OCI-LY7 (cell line): ENCODE measurements around the gene ZNF512. TPM values are rescaled to one million over a fixed set of nuclear protein-coding genes. Genes with fewer than 3 reads are reported as not detected.
A peak's percentile ranks its signal among the peaks of the same experiment; 100 is the strongest.
"Not testable (repeated sequence)": the region's sequence is repeated elsewhere in the genome, so short reads cannot be mapped to it uniquely, and the experiment has no call there.

ENCODE experiments used
- BruUV-seq: library from RNA; stranded (reverse); fragments of 400-500 nt; replicated peaks from 2 replicates; lab custom pipeline; 2021; lab: Mats Ljungman, UMichigan
- CTCF ChIA-PET: fragments of 300-600 bp; sonication (Branson Sonifier 250); formaldehyde crosslinking; loops from one replicate; lab custom pipeline; 2022; ENCODE audit warnings: antibody characterized with exemption; ENCODE audit not compliant: unreplicated experiment; lab: Charles Lee
- POLR2A ChIA-PET: fragments of 300-600 bp; sonication (Branson Sonifier 250); formaldehyde crosslinking; loops from one replicate; lab custom pipeline; 2022; ENCODE audit warnings: antibody characterized with exemption; lab: Charles Lee
- DNase-seq: peaks from one replicate; pipeline ENCODE4 v3.0.0-alpha.2; 2015; ENCODE audit warnings: low spot score
- H2AFZ ChIP-seq: fragments of 200-600 bp; sonication (generic), shearing (Covaris generic); 2 replicates; pipeline ENCODE4 v1.6.1; 2014; ENCODE audit warnings: mild to moderate bottlenecking, antibody characterized with exemption, low read length, moderate library complexity
- H3K27ac ChIP-seq: fragments of 200-600 bp; sonication (generic); 2 replicates; pipeline ENCODE4 v1.5.1; 2014; ENCODE audit warnings: mixed run types, low read depth, mild to moderate bottlenecking, moderate library complexity, low read length, inconsistent platforms; ENCODE audit not compliant: poor library complexity, severe bottlenecking
- H3K36me3 ChIP-seq: fragments of 200-600 bp; sonication (generic); 2 replicates; pipeline ENCODE4 v1.6.1; 2014; ENCODE audit warnings: mild to moderate bottlenecking, antibody characterized with exemption, low read length, moderate library complexity, mixed read lengths; ENCODE audit not compliant: insufficient read depth
- H3K4me1 ChIP-seq: fragments of 200-600 bp; sonication (generic); 2 replicates; pipeline ENCODE4 v1.5.1; 2014; ENCODE audit warnings: mild to moderate bottlenecking, low read length; ENCODE audit not compliant: insufficient read depth, poor library complexity, severe bottlenecking
- H3K4me2 ChIP-seq: fragments of 200-600 bp; sonication (generic); 2 replicates; pipeline ENCODE4 v1.6.1; 2014; ENCODE audit warnings: mild to moderate bottlenecking, low read length
- H3K4me3 ChIP-seq: fragments of 200-600 bp; sonication (generic); 2 replicates; pipeline ENCODE4 v1.5.1; 2014; ENCODE audit warnings: mild to moderate bottlenecking, low read depth, low read length; ENCODE audit not compliant: poor library complexity, severe bottlenecking
- H3K79me2 ChIP-seq: fragments of 200-600 bp; sonication (generic); 2 replicates; pipeline ENCODE4 v1.6.1; 2016; ENCODE audit warnings: low read depth, mild to moderate bottlenecking, low read length, moderate library complexity, mixed read lengths; ENCODE audit not compliant: insufficient read depth
- H3K9me2 ChIP-seq: fragments of 200-600 bp; sonication (generic); 2 replicates; pipeline ENCODE4 v1.6.1; 2016; ENCODE audit warnings: mild to moderate bottlenecking, low read length, mixed read lengths; ENCODE audit not compliant: insufficient read depth
- H3K9me3 ChIP-seq: fragments of 200-600 bp; sonication (generic); 2 replicates; pipeline ENCODE4 v1.6.1; 2014; ENCODE audit warnings: mild to moderate bottlenecking, mixed run types, low read length, mixed read lengths
- H4K20me1 ChIP-seq: fragments of 200-600 bp; sonication (generic); 2 replicates; pipeline ENCODE4 v1.6.1; 2014; ENCODE audit warnings: mild to moderate bottlenecking, antibody characterized with exemption, low read length, moderate library complexity, mixed read lengths; ENCODE audit not compliant: insufficient read depth
- CTCF ChIP-seq: fragments of 200-600 bp; sonication (generic); conservative IDR thresholded peaks from 2 replicates; pipeline ENCODE4 v1.5.1; 2014; ENCODE audit warnings: mild to moderate bottlenecking, antibody characterized with exemption, low read length, moderate library complexity, mixed read lengths
- EZH2phosphoT487 ChIP-seq: fragments of 200-600 bp; sonication (generic); IDR thresholded peaks from 2 replicates; pipeline ENCODE4 v1.6.1; 2018; ENCODE audit warnings: low read depth, borderline replicate concordance, mild to moderate bottlenecking, mixed run types, antibody characterized with exemption, low read length, moderate library complexity, mixed read lengths
- intact Hi-C: fragments of 100-400 bp; cut with micrococcal nuclease; formaldehyde crosslinking; loops from one replicate; pipeline ENCODE4 v1.10.0; 2022; ENCODE audit not compliant: unreplicated experiment
- total RNA-seq, 2 experiments: library from RNA; depleted of rRNA in 1 of 2; stranded (reverse); fragments of >200 nt in 1 of 2; shearing (Covaris generic) in 1 of 2; gene quantifications; 2 replicates each; pipeline ENCODE4 v1.2.3, GENCODE V29; 2014 to 2022

Gene ZNF512
- total RNA-seq, 2 experiments from 2014 or later: 40.7 to 57.8 TPM

GRCh38 chr2:27627963-27628766, 45.3 kb downstream of the ZNF512 start:
- peaks cover 32% of the 10 kb centered on the region for H3K4me1 ChIP-seq
- POLR2A ChIA-PET: interaction anchor here (0.6 to 1.7 kb wide), 7 partner anchors 14 to 519 kb away, joined by 3 to 5 read pairs (median 4); partner anchors contain the start of genes GTF3C2, SLC4A1AP, SUPT7L and ZNF512
- H3K79me2 ChIP-seq: peaks cover 17% of the 10 kb centered on the region; the same call in 1 of the 2 replicates
- H3K27ac ChIP-seq: peak overlapping the region; percentile 81
- H3K36me3 ChIP-seq: peaks cover 52% of the 10 kb centered on the region
- H3K9me3 ChIP-seq: no peaks in the 10 kb centered on the region
- TF ChIP-seq EZH2phosphoT487 (no peak), CTCF (no peak)
- H4K20me1 ChIP-seq: no peaks in the 10 kb centered on the region
- H3K4me3 ChIP-seq: peak overlapping the region; percentile 96
- H3K4me2 ChIP-seq: peak overlapping the region; percentile 99
- CTCF ChIA-PET: no interaction called here
- no peaks in the 10 kb centered on the region for H3K9me2 ChIP-seq
- peak; percentile 25 for DNase-seq
- intact Hi-C loops: loop anchor here (2.0 to 5.0 kb wide), 3 partner anchors 46 to 221 kb away; partner anchors contain the start of genes NRBP1, PPM1G and ZNF512
- BruUV-seq: TSS peak; percentile 60
- H2AFZ ChIP-seq: peak overlapping the region; percentile 95; the same call in 1 of the 2 replicates

- peak within 1 kb of the TSS; percentile 99 for H3K4me2 ChIP-seq
- TSS peak; percentile 46 for BruUV-seq
- H3K27ac ChIP-seq: peak within 1 kb of the TSS; percentile 81
- ChIA-PET CTCF (no interaction called here), POLR2A (interaction anchor here (0.7 to 1.7 kb wide), 3 partner anchors 15 to 180 kb away, joined by 4 to 5 read pairs (median 4); no protein-coding TSS in a partner anchor)
- intact Hi-C loops: loop anchor here (1.0 to 5.0 kb wide), 4 partner anchors 47 to 259 kb away; partner anchors contain the start of genes EIF2B4, NRBP1, PPM1G and SNX17
- no peaks in the 10 kb centered on the region for H3K9me2 ChIP-seq
- H3K4me1 ChIP-seq: peaks cover 32% of the 10 kb centered on the region
- peak within 1 kb of the TSS; percentile 96 for H3K4me3 ChIP-seq
- peaks cover 17% of the 10 kb centered on the region; the same call in 1 of the 2 replicates for H3K79me2 ChIP-seq
- no peak for TF ChIP-seq CTCF
- no peak for TF ChIP-seq EZH2phosphoT487
- no peaks in the 10 kb centered on the region for H4K20me1 ChIP-seq
- peak within 1 kb of the TSS; percentile 95 for H2AFZ ChIP-seq
- no peaks in the 10 kb centered on the region for H3K9me3 ChIP-seq
- H3K36me3 ChIP-seq: peaks cover 51% of the 10 kb centered on the region
- peak; percentile 92 for DNase-seq
Measured at GRCh38 chr2:27628767-27629709, 46.2 kb downstream of the ZNF512 start, which contains the start of the genes CCDC121 and GPN1. TSS of gene CCDC121 (minus strand) at chr2:27629012. CDS start at chr2:27627799, 1,213 bp downstream. TSS of gene GPN1 (plus strand) at chr2:27629050. CDS start at chr2:27629059, 9 bp downstream.

- Histone ChIP-seq H3K79me2 (peaks cover 17% of the 10 kb centered on the region; the same call in 1 of the 2 replicates), H3K36me3 (peaks cover 50% of the 10 kb centered on the region), H3K4me1 (peaks cover 32% of the 10 kb centered on the region), H3K4me2 (peak overlapping the region; percentile 99; the same call in 1 of the 2 replicates)
- H3K27ac ChIP-seq, BruUV-seq, H4K20me1 ChIP-seq, H3K4me3 ChIP-seq, CTCF ChIA-PET, H2AFZ ChIP-seq, H3K9me2 ChIP-seq, intact Hi-C loops, H3K9me3 ChIP-seq, DNase-seq: not testable (repeated sequence)
- POLR2A ChIA-PET: interaction anchor here (0.6 to 1.4 kb wide), 5 partner anchors 34 to 1258 kb away, joined by 3 to 5 read pairs (median 3); partner anchors contain the start of genes BABAM2 and RBKS
Measured at GRCh38 chr2:27630257-27630656, 47.4 kb downstream of the ZNF512 start.
